ENCODE data around the gene PTBP1.

- TF ChIP-seq MAX (CRISPR knock-in tag; IDR thresholded peaks at IDR 0.05) (no peak), CTCF (IDR thresholded peaks at IDR 0.05) (no peak), E2F4 (CRISPR knock-in tag; IDR thresholded peaks at IDR 0.05; ENCODE audit: borderline replicate concordance, low read depth) (no peak), CBFB (CRISPR knock-in tag; IDR thresholded peaks at IDR 0.05; ENCODE audit: low read depth) (no peak), ATF3 (CRISPR knock-in tag; conservative IDR thresholded peaks at IDR 0.05) (no peak), ARID4B (CRISPR knock-in tag; IDR thresholded peaks at IDR 0.05; ENCODE audit: borderline replicate concordance) (no peak), CDX4 (CRISPR knock-in tag; IDR thresholded peaks at IDR 0.05; ENCODE audit: borderline replicate concordance) (no peak), USF2 (CRISPR knock-in tag; IDR thresholded peaks at IDR 0.05) (peak; percentile 72)
Observed at GRCh38 chr19:756236-756635, 41.0 kb upstream of the PTBP1 start.
